GM08714 (cell line): ENCODE data around the gene L3MBTL3.

Experiments used
- H3K4me3 ChIP-seq: fragments of 200-500 bp; sonication (Bioruptor generic); 2 replicates; pipeline ENCODE4 v1.5.1; 2014; ENCODE audit warnings: mild to moderate bottlenecking, low read length, inconsistent platforms
- ZNF274 ChIP-seq: IDR thresholded peaks from 2 replicates; pipeline ENCODE4 v1.6.1; 2012; ENCODE audit warnings: mild to moderate bottlenecking, low read depth, low read length

L3MBTL3 gene

DNA sequence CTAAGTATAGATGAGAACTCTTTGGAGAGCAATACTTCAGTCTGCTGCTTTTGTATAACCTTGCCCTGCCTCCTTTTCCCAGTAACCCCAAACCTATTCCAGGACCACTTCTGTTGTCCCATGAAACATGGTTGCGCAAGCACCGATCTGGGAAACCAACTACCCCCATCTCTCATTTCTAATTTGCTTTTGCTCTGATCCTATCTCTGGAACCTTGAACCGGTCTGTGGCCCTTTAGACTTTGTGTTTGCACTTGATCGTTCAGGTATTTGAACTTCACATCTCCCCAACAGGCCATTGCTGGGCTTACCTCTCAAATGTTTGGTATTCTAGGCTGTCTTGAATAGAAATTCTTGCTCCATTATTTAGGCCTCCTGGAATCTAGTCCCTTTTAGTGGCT lies 25.0 kb downstream of the L3MBTL3 start:
- H3K4me3 ChIP-seq: no peak overlapping the region
- no peak for TF ChIP-seq ZNF274

DNA sequence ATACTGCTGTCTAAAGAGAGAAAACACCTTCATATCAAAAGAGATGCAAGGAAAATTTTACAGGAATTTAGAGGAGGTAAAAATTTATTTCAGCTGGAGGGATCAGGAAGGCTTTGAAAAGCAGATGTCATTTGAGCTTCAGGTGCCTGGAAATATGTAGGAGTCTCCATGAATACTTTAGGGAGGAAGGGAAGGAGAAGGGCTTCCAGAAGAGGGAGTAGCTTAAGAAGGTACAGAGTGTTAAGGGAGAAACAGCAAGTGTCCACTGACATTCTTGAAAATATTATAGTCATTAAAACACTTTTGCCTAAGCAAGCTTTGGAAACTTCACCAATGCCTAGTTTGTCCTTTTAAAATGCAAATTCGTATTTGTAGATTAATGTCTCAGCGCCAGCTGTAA lies 27.2 kb downstream of the L3MBTL3 start:
- H3K4me3 ChIP-seq: no peak overlapping the region
- TF ChIP-seq ZNF274: no peak

DNA sequence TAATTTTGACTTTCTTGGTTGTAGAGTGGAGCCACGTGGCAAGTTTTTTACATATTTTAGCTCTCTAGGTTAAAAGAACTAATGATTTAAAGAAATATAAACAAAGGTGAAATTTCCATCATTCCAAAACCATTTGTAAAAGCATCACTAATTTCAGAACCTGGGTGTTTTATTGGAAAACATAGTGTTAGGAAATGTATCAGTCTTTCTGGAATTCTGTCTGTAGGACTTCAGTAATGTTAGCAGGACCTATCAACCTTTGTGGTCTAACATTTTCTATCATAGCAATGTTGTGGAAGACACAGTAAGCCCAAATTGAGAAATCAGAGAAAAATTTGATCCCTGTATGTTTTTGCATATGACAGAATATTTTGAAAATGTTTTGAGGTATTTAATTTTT lies 28.3 kb downstream of the L3MBTL3 start:
- no peak for TF ChIP-seq ZNF274
- H3K4me3 ChIP-seq: no peak overlapping the region

DNA sequence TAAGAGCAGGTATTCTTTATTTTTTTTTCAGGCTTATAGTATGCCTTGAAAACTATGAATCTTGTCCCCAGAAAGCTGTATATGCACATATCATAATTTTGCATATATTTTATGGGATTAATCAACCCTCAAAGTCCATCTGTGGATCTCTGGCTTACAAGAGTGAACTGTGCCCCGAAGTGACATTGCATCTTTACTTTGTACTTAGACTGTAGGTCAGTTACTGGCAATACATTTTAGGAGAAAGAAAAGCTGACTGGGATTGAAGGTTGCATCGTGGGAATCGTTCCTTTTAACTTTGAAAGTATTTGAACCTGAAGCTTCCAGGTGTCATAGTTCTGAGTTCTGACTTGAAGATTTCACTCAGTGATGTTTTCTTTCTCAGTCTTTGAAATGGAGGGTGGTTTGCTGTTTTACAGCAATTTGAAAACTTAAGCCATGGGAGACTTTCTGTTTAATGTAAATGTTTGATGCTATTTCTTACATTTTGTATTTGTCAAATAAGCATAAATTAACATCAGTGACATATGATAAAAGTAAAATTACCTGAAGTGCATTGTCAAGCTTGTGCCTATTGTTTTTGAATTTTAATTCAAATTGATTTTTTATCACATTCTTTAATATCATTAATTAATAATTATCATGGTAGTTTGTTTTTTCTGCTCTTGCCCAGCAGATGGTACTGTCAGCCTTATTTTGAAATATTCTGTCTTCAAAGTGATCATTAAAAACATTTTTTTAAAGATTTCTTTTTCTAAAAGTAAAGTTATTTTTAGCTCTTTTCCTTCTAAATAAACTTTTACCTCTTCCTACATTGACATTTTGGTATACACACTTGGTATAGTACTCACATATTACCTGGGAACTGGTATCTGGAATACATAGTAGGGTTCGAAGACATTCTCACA lies 29.0 kb downstream of the L3MBTL3 start:
- H3K4me3 ChIP-seq: no peak overlapping the region
- TF ChIP-seq ZNF274: no peak

DNA sequence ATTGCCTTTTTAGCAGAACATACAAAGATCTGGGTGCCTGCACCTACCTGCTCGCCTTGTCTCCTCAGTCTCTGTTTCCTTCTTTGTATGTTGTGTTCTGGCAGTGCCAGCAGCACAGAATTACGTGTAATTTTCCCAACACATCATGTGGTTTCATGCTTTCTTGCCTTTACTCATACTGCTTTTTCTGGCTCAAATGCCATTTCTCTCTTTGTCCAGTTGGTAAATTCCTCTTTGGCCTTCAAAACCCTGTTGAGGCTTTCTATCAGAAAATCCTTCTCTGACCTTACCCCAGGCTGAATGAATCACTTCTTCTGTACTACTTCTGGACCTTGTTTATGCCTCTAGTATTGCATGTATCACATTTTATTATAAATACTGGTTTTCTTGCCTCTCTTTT lies 31.8 kb downstream of the L3MBTL3 start:
- TF ChIP-seq ZNF274: no peak
- H3K4me3 ChIP-seq: no peak overlapping the region

DNA sequence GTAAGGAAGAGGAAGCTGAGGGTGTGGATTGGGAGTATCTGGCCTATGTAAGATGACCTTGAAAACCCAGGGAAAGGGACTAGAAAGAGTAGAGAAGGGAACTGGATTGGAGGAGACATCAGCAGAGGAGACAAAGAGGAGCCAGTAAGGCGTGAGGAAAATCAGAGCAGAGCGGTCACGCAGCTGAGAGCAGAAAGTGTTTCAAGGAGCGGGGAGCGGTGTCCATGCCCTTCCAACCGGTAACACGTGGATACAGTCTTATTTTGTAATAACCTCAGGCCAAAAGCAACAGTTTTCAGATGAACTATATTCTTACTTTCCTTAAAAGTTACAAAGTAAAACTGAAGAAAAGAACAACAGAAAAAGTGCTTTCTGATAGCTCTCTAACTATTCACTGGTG lies 36.3 kb downstream of the L3MBTL3 start:
- H3K4me3 ChIP-seq: no peak overlapping the region
- TF ChIP-seq ZNF274: no peak

DNA sequence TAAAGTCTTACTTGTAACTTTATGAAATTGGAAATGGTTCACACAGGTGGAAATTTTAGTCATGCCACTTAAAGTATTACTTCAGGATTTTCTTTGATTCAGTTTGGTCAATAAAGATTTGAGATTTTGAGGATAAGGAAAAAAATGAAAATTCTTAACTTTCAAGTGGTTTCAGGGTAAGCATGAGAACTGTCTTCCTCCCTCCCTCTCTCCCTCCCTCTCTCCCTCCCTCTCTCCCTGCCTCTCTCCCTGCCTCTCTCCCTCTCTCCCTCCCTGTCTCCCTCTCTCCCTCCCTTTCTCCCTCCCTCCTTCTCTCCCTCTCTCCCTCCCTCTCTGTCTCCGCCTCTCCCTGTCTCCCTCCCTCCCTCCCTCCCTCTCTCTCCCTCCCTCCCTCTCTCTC lies 36.9 kb downstream of the L3MBTL3 start:
- TF ChIP-seq ZNF274: no peak
- no peak overlapping the region for H3K4me3 ChIP-seq

DNA sequence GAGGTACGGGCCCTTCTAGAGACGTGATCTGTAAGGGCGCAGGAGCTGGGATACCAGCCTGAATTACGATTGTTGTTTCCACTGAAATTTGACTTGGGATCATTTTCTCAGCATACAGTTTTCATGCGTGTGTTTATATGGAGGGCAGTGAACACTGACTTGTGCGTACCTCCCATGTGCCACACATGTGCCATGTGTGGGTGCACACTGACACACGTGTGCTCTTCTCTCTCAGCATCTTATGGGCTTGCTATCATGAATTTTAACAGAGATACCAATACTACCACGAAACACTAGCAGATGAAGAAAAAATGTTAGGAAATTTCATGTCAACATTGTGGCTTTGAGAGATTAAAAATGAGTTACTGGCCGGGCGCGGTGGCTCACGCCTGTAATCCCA lies 39.1 kb downstream of the L3MBTL3 start:
- TF ChIP-seq ZNF274: no peak
- no peak overlapping the region for H3K4me3 ChIP-seq

DNA sequence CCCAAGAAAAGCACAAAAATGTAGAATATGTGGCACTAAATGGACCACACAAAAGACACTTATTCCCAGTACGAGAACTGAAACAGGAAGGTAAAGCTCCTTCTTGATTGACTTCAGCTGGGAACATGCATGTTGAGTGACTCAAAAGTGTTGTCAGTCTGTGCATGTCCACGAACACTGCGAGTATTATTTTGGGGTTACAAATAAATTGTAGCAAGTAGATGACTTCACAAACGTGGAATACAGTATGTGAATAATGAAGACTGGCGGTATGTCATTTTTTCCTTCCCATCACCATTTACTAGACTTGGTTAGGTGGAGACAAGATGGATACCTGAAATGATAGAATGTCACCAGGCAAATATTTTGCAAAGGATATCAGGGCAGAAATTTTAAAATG lies 45.4 kb downstream of the L3MBTL3 start:
- H3K4me3 ChIP-seq: no peak overlapping the region
- TF ChIP-seq ZNF274: no peak

DNA sequence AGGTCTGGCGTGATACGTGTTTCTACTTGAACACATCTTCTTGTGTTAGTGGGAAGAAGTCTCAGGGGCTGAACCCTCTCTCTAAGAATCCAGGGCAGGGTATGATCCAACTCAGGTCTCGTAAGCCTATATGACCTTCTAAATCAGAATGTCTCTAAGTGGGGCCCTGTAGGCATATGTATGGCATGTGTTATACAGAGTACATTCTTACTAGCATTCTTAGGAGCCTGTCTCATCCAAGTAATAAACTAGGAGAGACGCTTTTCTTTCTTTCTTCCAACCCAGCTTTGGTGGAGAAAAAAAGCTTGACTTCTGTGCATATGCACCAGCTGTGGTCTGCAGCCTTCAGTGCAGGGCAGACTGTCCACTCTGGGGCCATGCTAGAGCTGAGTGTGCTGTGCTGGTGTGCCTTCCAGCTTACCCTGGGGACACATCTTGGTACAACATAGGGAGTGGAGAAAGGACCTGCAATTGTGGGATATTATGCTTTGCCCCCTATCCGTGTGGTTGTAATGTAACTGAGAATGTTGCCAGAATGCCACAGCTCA lies 47.3 kb downstream of the L3MBTL3 start:
- H3K4me3 ChIP-seq: no peak overlapping the region
- TF ChIP-seq ZNF274: no peak

DNA sequence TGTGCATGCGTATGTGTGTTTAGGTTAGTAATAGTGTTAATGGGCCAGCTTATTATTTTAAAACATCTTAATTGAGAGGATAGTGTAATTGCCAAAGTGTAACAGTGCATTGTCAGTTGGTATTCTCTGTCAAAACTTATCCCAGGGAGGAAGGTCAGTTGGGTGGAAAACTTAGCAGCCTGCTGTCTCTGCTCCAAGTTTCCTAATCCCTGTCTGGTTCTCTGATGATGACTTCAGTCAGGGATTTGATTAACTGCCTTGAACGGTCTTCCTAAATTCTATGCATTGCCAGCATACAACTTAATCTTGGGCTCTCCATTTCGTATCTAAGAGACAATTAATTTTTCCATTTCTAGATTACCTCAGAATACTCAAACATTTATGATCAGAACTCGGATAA lies 51.1 kb downstream of the L3MBTL3 start:
- H3K4me3 ChIP-seq: no peak overlapping the region
- no peak for TF ChIP-seq ZNF274

DNA sequence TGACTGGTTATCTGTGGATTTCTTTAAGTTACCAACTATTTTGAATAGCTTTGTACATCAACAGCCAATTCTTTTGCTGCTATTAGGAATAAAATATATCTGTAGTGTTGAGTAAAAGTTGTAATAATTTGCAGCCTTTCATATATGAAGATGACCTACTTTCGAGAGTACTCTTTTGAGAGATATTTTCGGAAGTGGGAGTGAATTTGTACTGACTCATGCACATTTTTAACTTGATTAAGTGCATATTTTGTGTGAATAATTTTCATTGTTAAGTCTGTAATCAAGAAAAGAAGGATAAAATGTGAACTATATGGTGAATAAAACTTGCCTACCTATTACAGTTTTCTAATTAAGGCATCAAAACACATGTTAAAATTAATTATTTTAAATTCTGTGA lies 51.9 kb downstream of the L3MBTL3 start:
- no peak for TF ChIP-seq ZNF274
- H3K4me3 ChIP-seq: no peak overlapping the region

DNA sequence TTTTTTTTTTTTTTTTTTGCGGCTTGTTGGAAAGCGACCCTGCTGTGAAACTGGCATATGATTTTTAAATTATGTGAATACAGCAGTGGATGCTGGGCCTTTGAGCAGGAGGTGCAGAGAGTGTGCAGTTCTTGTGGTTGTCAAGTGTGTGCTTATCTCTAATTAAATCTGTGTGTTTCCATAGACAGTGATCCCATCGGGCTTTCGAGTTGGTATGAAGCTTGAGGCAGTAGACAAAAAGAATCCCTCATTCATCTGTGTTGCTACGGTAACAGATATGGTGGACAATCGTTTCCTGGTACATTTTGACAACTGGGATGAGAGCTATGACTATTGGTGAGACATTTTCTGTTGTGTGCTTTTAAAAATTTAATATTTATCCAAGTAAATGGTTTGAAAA lies 52.4 kb downstream of the L3MBTL3 start:
- no peak overlapping the region for H3K4me3 ChIP-seq

DNA sequence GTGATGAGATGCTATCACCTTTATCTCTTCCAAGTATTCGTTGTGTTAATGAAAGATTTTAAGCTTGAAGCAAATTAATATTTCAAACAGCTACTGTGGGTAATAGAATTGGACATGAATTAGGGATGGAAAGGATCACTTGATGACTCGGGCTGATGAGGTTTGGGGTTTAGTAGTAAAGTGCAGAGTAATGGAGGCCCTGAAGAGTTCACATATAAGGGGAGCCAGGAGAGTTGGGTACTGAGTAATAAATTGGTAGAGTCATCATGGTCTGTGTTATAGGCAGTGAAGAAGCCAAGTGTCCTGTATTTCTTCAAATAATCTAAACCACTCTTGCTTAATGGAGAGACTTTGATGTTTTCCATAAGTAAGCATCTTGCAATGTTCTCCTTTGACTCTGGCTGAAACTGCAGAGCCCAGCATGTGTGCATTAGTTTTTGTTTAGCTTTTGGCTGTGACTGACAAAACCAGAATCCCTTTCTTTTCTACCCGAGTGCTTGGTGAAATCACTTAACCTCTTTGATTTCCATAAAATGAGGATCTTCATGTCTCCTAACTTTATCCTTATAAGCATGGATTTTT lies 57.6 kb downstream of the L3MBTL3 start:
- no peak for TF ChIP-seq ZNF274
- H3K4me3 ChIP-seq: no peak overlapping the region

More for the DNA sequence above, 52.4 kb downstream of the L3MBTL3 start:
- no peak for TF ChIP-seq ZNF274

DNA sequence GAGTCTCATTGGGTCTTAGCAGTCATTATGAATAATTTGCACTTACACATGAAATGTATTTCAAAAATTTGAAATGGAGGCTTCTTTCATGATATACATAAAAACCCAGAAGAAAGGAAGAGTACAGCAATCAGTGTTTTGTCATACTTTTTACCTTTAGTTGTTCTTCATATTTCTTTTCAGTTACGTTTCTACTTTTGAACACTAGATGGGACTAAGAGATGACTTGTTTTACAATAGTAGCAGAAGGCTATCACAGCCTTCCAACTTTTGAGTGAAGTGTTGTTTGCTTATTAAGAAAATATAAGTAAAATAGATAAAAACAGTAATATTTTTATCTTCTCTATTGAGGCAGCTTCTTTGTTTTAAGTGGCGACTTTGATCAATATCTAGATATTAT lies 58.1 kb downstream of the L3MBTL3 start:
- no peak for TF ChIP-seq ZNF274
- no peak overlapping the region for H3K4me3 ChIP-seq
